WERI-Rb-1 (cell line): ENCODE data around the gene SPRED1.
A peak's percentile ranks its signal among the peaks of the same experiment; 100 is the strongest.

Experiments used
- DNase-seq: peaks from one replicate; pipeline ENCODE4 v3.0.0-alpha.2; 2020
- H3K27ac ChIP-seq: fragments of 250-450 bp; sonication (Bioruptor Pico); 2 replicates; pipeline ENCODE4 v1.5.1; 2020; ENCODE audit warnings: mild to moderate bottlenecking, moderate library complexity
- H3K27me3 ChIP-seq: fragments of 250-450 bp; sonication (Bioruptor Pico); 2 replicates; pipeline ENCODE4 v1.5.1; 2021; ENCODE audit warnings: mild to moderate bottlenecking, low read depth, moderate library complexity; ENCODE audit not compliant: insufficient read depth, severe bottlenecking
- H3K36me3 ChIP-seq: fragments of 250-450 bp; sonication (Bioruptor Pico); 2 replicates; pipeline ENCODE4 v1.5.1; 2020; ENCODE audit warnings: mild to moderate bottlenecking, moderate library complexity
- H3K4me3 ChIP-seq: 2 replicates; pipeline ENCODE4 v1.5.1; 2011; ENCODE audit warnings: low read depth, mild to moderate bottlenecking, control low read depth, low read length
- H3K9me3 ChIP-seq: fragments of 250-450 bp; sonication (Bioruptor Pico); 2 replicates; pipeline ENCODE4 v1.5.1; 2021; ENCODE audit warnings: mild to moderate bottlenecking, moderate library complexity; ENCODE audit not compliant: severe bottlenecking
- TF ChIP-seq, protein P1 (sequence below): IDR thresholded peaks from 2 replicates; pipeline ENCODE4 v1.5.1; 2011; ENCODE audit warnings: low read depth, mild to moderate bottlenecking, control low read depth, inconsistent platforms, low read length

SPRED1 gene

DNA sequence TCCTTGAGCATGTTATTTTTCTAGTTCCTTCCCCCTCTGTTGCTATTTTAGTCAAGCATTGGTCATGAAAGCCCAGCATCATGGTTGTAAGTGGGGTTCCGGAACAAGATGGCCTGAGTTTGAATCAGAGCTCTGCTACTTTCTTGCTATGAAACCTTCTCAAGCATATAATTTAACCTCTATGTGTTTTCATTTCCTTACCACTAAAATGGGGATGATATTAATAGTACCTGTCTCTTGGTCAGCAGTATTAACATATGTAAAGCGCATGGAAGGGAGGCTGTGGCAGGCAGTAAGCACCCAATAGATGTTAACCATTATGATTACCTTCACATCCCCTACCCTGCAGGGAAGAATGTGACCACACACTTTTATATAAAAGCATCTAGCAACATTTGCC lies 14.3 kb upstream of the SPRED1 start:
- H3K27ac ChIP-seq, result no peak overlapping the region
- no peaks in the 10 kb centered on the region for H3K27me3 ChIP-seq
- no peak overlapping the region for H3K4me3 ChIP-seq
- H3K36me3 ChIP-seq, result no peaks in the 10 kb centered on the region
- TF ChIP-seq, protein P1, sequence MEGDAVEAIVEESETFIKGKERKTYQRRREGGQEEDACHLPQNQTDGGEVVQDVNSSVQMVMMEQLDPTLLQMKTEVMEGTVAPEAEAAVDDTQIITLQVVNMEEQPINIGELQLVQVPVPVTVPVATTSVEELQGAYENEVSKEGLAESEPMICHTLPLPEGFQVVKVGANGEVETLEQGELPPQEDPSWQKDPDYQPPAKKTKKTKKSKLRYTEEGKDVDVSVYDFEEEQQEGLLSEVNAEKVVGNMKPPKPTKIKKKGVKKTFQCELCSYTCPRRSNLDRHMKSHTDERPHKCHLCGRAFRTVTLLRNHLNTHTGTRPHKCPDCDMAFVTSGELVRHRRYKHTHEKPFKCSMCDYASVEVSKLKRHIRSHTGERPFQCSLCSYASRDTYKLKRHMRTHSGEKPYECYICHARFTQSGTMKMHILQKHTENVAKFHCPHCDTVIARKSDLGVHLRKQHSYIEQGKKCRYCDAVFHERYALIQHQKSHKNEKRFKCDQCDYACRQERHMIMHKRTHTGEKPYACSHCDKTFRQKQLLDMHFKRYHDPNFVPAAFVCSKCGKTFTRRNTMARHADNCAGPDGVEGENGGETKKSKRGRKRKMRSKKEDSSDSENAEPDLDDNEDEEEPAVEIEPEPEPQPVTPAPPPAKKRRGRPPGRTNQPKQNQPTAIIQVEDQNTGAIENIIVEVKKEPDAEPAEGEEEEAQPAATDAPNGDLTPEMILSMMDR, result no peak
- H3K9me3 ChIP-seq, result no peaks in the 10 kb centered on the region
- no peak for DNase-seq

DNA sequence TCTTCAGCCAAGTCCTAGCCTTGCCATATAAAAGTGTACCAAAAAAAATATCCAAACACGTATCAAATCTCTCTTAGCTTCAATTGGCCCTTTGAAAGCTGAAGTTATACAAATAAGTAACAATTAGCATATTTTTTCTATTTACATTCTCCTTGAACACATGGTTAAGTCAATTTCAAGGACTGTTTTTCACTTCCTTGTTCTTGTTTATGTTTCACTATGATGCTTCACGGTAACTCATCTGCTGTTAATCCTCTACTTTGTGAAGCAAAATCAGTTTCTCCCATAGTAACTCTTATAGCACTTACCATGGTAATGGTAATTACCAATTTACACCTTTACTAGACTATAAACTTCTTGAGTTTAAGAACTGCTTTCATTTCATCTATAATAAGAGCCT lies 10.6 kb upstream of the SPRED1 start:
- Histone ChIP-seq H3K4me3 (no peak overlapping the region), H3K27me3 (no peaks in the 10 kb centered on the region), H3K27ac (no peak overlapping the region), H3K9me3 (no peaks in the 10 kb centered on the region), H3K36me3 (no peaks in the 10 kb centered on the region)
- DNase-seq, result no peak
- TF ChIP-seq, protein P1, result no peak

DNA sequence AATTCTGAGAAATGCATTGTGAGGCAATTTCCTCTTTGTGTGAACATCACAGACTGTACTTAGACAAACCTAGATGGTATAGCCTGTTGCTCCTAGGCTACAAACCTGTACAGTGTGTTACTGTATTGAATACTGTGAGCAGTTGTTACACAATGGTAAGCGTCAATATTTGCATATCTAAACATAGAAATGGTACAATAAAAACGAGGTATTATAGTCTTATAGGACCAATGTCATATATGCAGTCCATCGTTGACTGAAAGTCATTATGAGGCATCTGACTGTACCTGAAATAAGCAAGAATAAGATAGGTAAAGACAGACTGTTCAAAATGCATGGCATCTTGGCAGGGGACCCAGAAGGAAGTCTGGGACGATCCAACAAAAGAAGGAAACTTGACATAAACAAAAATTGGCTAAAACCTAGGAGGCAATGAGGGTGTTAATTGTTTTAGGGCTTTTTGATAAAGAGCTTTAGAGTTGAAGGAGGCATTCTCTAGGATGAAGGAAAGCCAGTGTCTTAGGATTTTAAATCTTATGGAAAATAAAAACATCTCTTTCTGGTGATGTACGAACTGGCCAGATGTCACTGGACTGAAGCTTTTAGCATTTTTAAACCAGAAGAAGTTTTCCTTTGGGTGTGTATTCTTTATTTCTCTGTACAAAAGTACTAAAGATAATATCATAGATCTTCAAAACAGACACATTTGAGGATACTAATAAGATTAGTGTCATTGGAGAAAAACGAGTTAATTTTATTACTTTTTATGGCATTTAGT lies 9.2 kb upstream of the SPRED1 start:
- Histone ChIP-seq H3K27ac (no peak overlapping the region), H3K27me3 (no peaks in the 10 kb centered on the region), H3K4me3 (no peak overlapping the region), H3K9me3 (no peaks in the 10 kb centered on the region), H3K36me3 (no peaks in the 10 kb centered on the region)
- TF ChIP-seq, protein P1, result no peak
- no peak for DNase-seq

DNA sequence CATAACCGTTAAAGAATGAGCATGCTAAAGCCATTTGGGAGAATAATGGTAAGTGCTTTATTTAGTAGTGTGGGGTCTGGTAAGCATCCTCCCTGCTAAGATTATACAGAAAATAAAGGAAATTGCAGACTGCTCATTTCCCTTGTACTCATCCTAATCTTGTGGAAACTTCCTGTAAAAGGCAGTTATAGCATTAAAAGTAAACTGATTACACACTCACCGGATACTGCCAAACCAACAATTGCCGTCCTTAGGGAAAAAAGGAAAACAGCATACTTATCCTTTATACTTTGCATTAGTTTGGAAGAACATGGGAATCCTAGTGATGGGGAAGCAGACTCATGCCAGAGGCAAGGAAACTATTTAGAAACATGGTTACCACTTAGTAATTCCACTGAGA lies 5.3 kb upstream of the SPRED1 start:
- no peaks in the 10 kb centered on the region for H3K9me3 ChIP-seq
- H3K36me3 ChIP-seq, result no peaks in the 10 kb centered on the region
- DNase-seq, result no peak
- H3K4me3 ChIP-seq, result no peak overlapping the region
- TF ChIP-seq, protein P1, result no peak
- no peak overlapping the region for H3K27ac ChIP-seq
- H3K27me3 ChIP-seq, result no peaks in the 10 kb centered on the region

DNA sequence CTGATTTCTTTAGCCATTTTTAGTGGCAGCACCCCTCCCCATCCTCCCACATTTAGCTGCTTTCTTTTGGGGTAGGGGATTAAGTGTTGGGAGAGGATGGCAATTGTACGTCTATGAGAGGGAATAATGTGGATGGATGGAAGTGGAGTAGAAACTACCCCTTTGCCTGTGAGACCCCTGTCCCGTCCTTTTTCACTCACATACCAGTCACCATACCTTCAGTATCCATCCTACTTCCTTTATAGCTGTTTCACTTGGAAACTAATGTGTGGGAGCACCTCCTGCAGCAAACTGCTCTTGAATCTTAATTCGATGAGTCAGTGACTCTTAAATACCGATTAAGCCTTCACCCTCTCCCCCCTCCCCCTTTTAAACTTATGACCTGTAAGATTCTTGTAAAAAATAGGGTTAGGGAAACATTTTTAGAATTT lies 730 bp downstream of the SPRED1 start:
- H3K4me3 ChIP-seq, result peak overlapping the region; percentile 85
- no peaks in the 10 kb centered on the region for H3K36me3 ChIP-seq
- DNase-seq, result peak; percentile 12
- TF ChIP-seq, protein P1, result no peak
- no peaks in the 10 kb centered on the region for H3K27me3 ChIP-seq
- H3K9me3 ChIP-seq, result no peaks in the 10 kb centered on the region
- H3K27ac ChIP-seq, result no peak overlapping the region
